Stimulated activated CD4-positive, alpha-beta T cell treated with anti-CD3 and anti-CD28 coated beads, Interleukin-4, amount 100 ng/mL, for 4 hours (primary cell): Measurements from ENCODE around the gene LCNL1.

Experiments
- DNase-seq, 2 experiments: peaks; one replicate each; pipeline ENCODE4 v3.0.0-alpha.2; 2020

LCNL1 gene

DNA sequence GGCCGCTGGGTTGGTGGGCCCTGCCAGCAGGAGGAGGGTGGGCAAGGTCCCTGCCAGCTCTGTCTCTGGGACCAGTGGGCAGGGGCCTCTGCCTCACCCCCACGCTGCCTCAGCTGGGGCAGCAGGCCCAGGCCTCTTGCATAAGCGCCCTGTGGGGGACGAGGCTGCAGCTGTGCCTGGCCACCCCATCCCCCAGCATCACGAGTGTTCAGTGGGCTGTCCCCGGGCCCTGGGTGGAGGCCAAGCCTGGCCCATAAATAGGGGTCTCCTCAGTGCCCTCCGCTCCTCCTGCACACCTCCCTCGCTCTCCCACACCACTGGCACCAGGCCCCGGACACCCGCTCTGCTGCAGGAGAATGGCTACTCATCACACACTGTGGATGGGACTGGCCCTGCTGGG, 5.6 kb upstream of the LCNL1 start, which contains the start of gene PTGDS:
TSS of gene PTGDS (plus strand) at position 282 of the 400 bp plus-strand sequence. CDS start at position 357, 75 bp downstream.
- DNase-seq, result no peak

- DNase-seq, result no peak
These were observed 5.1 kb upstream of the LCNL1 start for GRCh38 chr9:136977649-136978072.

- DNase-seq, result peak; percentile 54
These were observed 4.5 kb upstream of the LCNL1 start for GRCh38 chr9:136978073-136978864.

GRCh38 chr9:136978865-136979544, 3.8 kb upstream of the LCNL1 start:
- DNase-seq, result no peak

DNA sequence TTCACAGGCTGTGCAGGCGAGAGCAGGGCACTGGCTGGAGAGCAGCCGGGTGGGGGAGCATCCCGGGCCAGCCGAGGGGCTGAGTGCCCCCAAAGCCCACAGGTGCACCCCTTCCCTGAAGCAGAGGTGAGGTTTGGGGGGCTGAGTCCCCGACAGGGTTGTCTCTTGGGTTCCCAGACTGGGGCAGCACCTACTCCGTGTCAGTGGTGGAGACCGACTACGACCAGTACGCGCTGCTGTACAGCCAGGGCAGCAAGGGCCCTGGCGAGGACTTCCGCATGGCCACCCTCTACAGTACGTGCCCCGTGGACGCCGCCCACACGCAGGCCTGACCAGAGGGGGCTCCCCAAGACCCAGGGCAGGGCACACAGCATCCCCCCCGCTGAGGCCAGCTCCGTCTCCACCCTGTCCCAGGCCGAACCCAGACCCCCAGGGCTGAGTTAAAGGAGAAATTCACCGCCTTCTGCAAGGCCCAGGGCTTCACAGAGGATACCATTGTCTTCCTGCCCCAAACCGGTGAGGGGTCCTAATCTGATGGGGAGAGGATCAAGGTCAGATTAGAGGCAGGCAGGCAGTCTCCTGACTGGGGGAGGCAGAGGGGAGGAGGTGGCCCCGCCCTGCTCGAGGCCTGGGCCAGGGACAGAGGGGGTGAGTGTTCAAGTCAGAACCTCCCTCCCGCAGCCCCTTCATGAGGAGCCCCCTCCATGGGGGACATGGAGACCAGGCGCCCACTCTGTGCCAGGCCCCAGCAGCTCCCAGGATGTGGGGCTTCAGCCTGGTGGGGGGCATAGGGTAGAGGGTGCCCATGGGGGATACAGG, 2.8 kb upstream of the LCNL1 start:
- no peak for DNase-seq

GRCh38 chr9:136980669-136981478, 1.9 kb upstream of the LCNL1 start:
- DNase-seq, result no peak

GRCh38 chr9:136981588-136982231, 1.1 kb upstream of the LCNL1 start:
- DNase-seq, result no peak

DNA sequence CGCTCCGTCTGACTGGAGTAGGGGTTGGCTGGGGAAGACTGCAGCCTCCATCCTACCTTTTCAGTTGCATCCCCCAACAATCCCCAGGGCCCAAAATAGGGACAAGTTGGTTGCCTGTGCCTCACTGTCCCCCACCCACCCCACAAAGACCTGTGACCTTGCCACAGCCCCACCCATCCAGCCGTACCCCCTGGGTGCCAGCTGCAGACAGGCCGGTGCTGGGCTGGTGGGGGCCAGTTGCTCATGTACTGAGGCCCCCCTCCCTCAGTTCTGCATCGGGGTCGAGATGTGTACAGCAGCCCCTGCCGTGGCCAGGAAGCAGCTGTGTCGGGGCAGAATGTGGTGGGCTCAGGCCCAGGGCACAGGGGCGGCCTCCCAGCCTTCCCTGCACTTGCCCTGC, 374 bp downstream of the LCNL1 start:
- DNase-seq, result no peak

DNA sequence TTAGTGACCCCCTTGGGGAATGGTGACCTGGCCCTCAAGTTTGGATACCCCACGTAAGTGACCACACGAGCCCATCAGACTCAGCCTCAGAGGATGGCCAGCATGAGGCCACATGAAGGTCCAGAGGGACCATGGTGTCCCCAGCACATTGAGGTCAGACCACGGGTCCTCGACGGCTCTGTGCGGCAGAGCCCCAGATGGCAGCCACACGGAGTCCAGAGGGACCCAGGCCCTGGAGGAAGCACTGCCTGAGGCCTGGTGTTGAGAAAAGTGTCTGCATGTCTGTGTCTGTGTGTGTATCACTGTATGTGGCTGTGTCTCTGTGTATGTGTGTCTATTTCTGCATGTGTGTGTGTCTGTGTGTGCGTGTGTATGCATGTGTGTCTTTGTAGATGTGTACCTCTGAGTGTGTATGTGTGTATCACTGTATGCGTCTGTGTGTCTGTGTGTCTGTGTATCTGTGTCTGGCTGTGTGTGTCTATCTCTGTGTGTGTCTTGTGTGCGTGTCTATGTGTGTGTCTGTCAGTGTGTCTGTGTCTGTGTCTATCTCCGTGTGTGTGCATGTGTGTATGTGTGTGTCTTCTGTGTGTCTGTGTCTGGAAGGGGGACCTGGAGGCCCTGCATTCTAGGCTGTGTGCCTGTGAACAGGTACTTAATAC, 992 bp downstream of the LCNL1 start:
- no peak for DNase-seq

DNA sequence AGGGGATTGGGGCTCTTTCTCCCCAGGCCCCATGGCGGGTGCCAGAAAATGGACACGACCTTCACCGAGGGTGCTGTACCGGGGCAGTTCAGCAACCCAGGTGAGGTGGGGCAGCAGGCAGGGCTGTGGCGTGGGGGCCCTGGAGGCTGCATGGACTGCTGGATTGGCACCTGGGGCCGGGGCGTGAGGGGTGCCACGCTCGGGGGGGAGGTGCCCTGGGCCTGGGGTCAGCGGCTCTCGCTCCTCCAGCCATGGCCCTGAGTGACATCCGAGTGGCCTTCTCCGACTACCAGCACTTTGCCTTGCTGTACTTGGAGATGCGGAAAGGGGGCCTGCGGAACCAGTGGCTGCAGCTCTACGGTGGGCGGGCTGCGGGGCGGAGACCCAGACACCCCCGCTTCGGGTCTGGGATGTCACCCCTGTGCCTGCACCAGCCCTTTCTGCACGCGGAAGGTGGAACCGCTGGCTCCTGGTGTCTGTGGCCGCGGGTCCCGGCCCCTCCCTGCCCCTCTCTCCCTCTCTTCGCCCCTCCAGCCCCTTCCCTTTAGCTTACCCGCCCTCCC, 1.8 kb downstream of the LCNL1 start:
- DNase-seq, result no peak

- DNase-seq, result no peak
These were observed 2.3 kb downstream of the LCNL1 start for GRCh38 chr9:136985027-136985602.

DNA sequence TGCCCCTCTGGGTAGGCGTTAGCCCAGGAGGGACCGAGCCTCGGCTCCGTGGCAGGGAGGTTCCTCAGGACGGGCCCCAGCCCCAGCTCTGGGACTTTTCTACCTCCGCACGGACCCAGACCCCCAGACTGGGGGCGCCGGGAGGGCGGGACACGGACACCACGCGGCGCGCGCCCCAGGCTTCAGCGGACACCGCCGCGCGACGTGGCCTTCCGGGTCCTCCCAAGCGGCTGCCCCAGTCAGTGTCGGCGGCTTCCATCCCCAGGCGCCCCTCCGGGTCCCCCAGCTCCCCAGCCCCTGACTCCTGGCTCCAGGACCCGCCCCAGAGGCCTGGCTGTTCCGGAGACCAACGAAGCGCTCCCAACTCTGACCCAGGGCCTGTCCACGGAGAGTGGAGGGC, 3.1 kb downstream of the LCNL1 start:
- no peak for DNase-seq

DNA sequence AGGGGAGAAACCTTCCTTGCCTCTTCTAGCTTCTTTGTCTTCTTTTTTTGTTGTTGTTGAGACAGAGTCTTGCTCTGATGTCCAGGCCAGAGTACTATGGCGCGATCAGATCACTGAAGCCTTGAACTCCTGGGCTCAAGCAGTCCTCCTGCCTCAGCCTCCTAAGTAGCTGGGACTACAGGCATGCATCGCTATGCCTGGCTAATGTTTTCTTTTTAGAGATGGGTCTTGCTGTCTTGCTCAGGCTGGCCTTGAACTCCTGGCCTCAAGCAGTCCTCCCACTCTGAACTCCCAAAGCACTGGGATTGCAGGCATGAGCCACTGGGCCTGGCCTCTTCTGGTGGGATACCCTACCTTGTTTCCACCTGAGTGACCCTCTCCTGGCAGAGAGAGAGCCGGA, 6.1 kb downstream of the LCNL1 start:
- no peak for DNase-seq

GRCh38 chr9:136990242-136990911, 7.6 kb downstream of the LCNL1 start:
- no peak for DNase-seq

DNA sequence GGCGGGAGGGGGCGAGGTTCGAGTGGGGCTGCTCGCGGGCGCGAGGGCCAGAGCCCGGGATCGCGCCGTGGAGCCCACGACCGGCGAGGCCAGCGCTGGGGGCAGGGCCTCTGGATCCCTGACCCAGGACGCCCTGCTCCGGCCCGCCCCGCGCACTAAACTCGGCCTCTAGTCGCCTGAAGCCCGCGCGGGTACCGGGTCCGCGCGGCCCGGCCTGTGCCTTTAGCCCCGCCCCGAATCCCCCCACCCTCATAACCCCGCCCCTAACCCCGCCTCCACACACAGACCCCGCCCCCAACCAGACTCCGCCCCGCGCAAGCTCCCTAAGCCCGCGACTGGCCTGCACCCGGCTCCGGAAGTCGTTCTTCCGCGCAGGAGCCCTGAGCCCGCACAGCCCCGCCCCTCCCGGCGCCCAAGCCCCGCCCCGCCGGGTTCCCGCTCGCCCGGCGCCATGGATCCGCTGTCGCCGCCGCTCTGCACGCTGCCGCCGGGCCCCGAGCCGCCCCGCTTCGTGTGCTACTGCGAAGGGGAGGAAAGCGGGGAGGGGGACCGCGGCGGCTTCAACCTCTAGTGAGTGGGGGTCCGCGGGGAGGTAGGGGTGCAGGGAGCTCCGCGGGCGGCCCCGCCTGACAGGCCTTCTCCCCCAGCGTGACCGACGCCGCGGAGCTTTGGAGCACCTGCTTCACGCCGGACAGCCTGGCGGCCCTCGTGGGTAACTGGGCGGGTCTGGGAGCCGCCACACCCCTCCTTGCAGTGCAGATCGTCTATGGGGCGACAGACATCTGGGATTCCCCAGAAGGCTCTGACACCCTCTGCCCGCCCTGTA, 9.4 kb downstream of the LCNL1 start, which contains the start of gene PAXX:
TSS of gene PAXX (plus strand) at position 430 of the 826 bp plus-strand sequence. CDS start at position 452, 22 bp downstream.
- peak; percentile 90 to 97 for DNase-seq

- DNase-seq, result no peak
These were observed 10.1 kb downstream of the LCNL1 start for GRCh38 chr9:136992819-136993369.

DNA sequence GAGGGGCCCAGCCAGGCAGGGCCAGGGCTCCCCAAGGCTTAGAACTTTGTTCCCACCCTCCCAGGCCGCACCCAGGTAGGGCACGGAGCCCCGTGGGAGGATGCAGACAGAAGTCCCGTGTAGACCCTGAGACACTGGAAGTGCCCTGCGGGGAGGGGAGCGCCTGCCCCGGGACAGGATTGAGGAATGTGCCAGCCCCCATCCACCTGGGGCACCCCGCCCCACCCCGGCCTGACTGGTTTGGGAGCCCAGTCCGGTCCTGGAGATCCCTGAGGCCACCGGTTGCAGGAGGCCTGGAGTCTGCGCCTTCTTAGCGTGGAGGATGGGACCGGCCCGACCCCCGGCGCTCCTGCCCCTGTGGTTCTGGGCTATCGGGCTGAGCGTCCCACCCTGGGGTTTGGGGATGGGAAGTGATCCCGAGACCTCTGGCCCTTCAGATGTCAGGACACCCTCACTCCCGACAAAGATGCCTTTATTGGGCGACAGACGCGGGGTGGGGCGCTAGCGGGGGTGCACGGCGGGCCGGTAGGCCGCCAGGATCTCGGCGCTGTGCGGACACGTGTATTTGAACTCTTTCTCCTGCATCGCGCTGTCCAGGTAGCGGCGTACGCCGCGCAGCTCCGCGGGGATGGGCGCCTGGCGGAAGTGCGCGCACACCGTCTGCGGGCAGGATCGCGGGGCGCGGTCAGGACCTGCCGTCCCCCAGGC, 11.5 kb downstream of the LCNL1 start:
- no peak for DNase-seq

- DNase-seq, result no peak
These were observed 12.1 kb downstream of the LCNL1 start for GRCh38 chr9:136994888-136995230.
